ENCODE data around the gene APEH.

GRCh38 chr3:49652218-49652902 is 21.8 kb upstream of the APEH start:
- TF ChIP-seq EZH2 (IDR thresholded peaks at IDR 0.05; ENCODE audit: borderline replicate concordance, control insufficient read depth, low read depth, low read length) (no peak), RELA (IDR thresholded peaks at IDR 0.05; ENCODE audit: borderline replicate concordance, partially characterized antibody) (no peak), ESRRA (IDR thresholded peaks at IDR 0.05; ENCODE audit: low read length) (no peak), IRF3 (IDR thresholded peaks at IDR 0.05) (no peak), HDGF (IDR thresholded peaks at IDR 0.05) (no peak), REST (IDR thresholded peaks at IDR 0.05; ENCODE audit: low read depth, low read length) (no peak), YY1 (IDR thresholded peaks at IDR 0.05; ENCODE audit: low read depth, low read length) (no peak), RB1 (IDR thresholded peaks at IDR 0.05; ENCODE audit: borderline replicate concordance) (no peak), FOXM1 (IDR thresholded peaks at IDR 0.05; ENCODE audit: low read depth, low read length) (no peak), FOXK2 (IDR thresholded peaks at IDR 0.05) (no peak), SRF (IDR thresholded peaks at IDR 0.05; ENCODE audit: low read depth in 2 of 2, low read length in 2 of 2) (no peak), RAD21 (IDR thresholded peaks at IDR 0.05; ENCODE audit: insufficient read depth, low read depth, low read length) (no peak)

Measured in GM12878 (cell line).